GM06990 (cell line): ENCODE results near the gene AMFR.

Experiments used
- DNase-seq: peaks from one replicate; pipeline ENCODE4 v3.0.0-alpha.2; 2011; ENCODE audit not compliant: insufficient read length; ENCODE audit errors: extremely low read depth
- H3K27me3 ChIP-seq: replicated peaks from 2 replicates; pipeline ENCODE4 v1.6.0; 2011; ENCODE audit warnings: low read length; ENCODE audit not compliant: control insufficient read depth, insufficient read depth
- H3K36me3 ChIP-seq: 2 replicates; pipeline ENCODE4 v1.5.1; 2011; ENCODE audit warnings: low read length; ENCODE audit not compliant: control insufficient read depth, insufficient read depth
- H3K4me3 ChIP-seq: replicated peaks from 2 replicates; pipeline ENCODE4 v1.5.1; 2011; ENCODE audit warnings: low read depth, mild to moderate bottlenecking, control low read depth, low read length
- CTCF ChIP-seq: IDR thresholded peaks from 2 replicates; pipeline ENCODE4 v1.5.1; 2011; ENCODE audit warnings: low read length, control low read depth, mild to moderate bottlenecking, inconsistent platforms; ENCODE audit not compliant: insufficient read depth, poor library complexity, severe bottlenecking

AMFR gene

GRCh38 chr16:56363781-56364565 lies 61.4 kb downstream of the AMFR start:
- no peak overlapping the region for H3K4me3 ChIP-seq
- H3K36me3 ChIP-seq: peaks cover 31% of the 10 kb centered on the region
- no peak for TF ChIP-seq CTCF
- DNase-seq: no peak
- H3K27me3 ChIP-seq: no peaks in the 10 kb centered on the region

- Histone ChIP-seq H3K27me3 (no peaks in the 10 kb centered on the region), H3K4me3 (no peak overlapping the region), H3K36me3 (peaks cover 31% of the 10 kb centered on the region)
- no peak for DNase-seq
- TF ChIP-seq CTCF: no peak
Observed at GRCh38 chr16:56363181-56363716, 62.1 kb downstream of the AMFR start.

GRCh38 chr16:56362706-56363105 lies 62.6 kb downstream of the AMFR start:
- TF ChIP-seq CTCF: no peak
- no peaks in the 10 kb centered on the region for H3K27me3 ChIP-seq
- H3K36me3 ChIP-seq: peaks cover 31% of the 10 kb centered on the region
- no peak overlapping the region for H3K4me3 ChIP-seq
- DNase-seq: no peak

- H3K4me3 ChIP-seq: no peak overlapping the region
- no peaks in the 10 kb centered on the region for H3K27me3 ChIP-seq
- DNase-seq: no peak
- H3K36me3 ChIP-seq: peaks cover 31% of the 10 kb centered on the region
- no peak for TF ChIP-seq CTCF
Observed at GRCh38 chr16:56362057-56362655, 63.2 kb downstream of the AMFR start.

GRCh38 chr16:56360117-56361008 lies 65.0 kb downstream of the AMFR start:
- no peak for TF ChIP-seq CTCF
- H3K27me3 ChIP-seq: no peaks in the 10 kb centered on the region
- peaks cover 24% of the 10 kb centered on the region for H3K36me3 ChIP-seq
- H3K4me3 ChIP-seq: no peak overlapping the region
- DNase-seq: no peak
